ENCODE results near the gene HIGD1C. TPM values are rescaled to one million over a fixed set of nuclear protein-coding genes. Genes with fewer than 3 reads are reported as not detected.
"Not testable (repeated sequence)": the region's sequence is repeated elsewhere in the genome, so short reads cannot be mapped to it uniquely, and the experiment has no call there.

The HIGD1C gene
- total RNA-seq, 1 donor from 2014 or later: not detected

DNA sequence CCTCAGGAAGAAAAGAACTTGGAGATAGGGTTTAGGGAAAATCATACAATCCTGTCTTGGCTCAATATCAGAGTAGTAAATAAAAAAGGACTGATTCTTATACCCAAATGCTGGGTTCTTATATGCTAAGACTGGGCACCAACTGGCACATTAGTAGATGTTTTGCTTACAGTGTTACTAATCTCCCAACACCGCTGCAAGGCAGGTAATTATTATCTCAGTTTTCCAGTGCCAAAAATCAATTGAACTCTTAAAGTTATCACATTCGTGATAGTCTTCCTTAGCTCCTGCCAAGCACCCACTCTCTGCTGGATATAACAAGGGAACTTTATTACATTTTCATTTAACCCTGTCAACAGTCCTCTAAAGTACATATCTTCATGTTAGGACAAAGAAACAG lies 25.0 kb upstream of the HIGD1C start:
- Histone ChIP-seq H3K27ac (peak overlapping the region; percentile 91), H3K9me3 (no peaks in the 10 kb centered on the region), H3K4me1 (peaks cover 59% of the 10 kb centered on the region), H3K36me3 (peaks cover 0 to 20% of the 10 kb centered on the region in 2 donors), H3K27me3 (no peaks in the 10 kb centered on the region), H3K4me3 (peak overlapping the region; percentile 68 to 84)
- intact Hi-C loops (cut with DNase I): loop anchor here (10.0 kb wide), 1 partner anchor 57 kb away; no protein-coding TSS in a partner anchor
- no peak for TF ChIP-seq POLR2AphosphoS5 (IDR thresholded peaks at IDR 0.05; ENCODE audit: insufficient read depth in 1 of 2, low read depth in 1 of 2)
- no peak for TF ChIP-seq POLR2A (IDR thresholded peaks at IDR 0.05)
- TF ChIP-seq, protein P1, sequence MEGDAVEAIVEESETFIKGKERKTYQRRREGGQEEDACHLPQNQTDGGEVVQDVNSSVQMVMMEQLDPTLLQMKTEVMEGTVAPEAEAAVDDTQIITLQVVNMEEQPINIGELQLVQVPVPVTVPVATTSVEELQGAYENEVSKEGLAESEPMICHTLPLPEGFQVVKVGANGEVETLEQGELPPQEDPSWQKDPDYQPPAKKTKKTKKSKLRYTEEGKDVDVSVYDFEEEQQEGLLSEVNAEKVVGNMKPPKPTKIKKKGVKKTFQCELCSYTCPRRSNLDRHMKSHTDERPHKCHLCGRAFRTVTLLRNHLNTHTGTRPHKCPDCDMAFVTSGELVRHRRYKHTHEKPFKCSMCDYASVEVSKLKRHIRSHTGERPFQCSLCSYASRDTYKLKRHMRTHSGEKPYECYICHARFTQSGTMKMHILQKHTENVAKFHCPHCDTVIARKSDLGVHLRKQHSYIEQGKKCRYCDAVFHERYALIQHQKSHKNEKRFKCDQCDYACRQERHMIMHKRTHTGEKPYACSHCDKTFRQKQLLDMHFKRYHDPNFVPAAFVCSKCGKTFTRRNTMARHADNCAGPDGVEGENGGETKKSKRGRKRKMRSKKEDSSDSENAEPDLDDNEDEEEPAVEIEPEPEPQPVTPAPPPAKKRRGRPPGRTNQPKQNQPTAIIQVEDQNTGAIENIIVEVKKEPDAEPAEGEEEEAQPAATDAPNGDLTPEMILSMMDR (IDR thresholded peaks at IDR 0.05): no peak
- no peak for DNase-seq (ENCODE audit: extremely low spot score in 2 of 2)

DNA sequence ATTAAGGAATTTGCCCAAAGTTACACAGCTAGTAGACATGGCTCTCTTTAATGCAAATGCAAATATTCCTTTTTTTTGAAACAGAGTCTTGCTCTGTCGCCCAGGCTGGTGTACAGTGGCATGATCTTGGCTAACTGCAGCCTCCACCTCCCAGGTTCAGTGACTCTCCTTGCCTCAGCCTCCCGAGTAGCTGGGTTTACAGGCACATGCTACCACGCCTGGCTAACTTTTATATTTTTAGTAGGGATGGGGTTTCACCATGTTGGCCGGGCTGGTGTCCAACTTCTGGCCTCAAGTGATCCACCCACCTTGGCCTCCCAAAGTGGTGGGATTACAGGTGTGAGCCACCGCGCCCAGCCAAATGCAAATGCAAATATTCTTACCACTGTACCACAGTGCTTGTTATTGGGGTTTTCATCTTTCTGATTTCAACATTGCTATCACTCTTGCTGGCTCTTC lies 24.5 kb upstream of the HIGD1C start:
- TF ChIP-seq POLR2AphosphoS5 (IDR thresholded peaks at IDR 0.05; ENCODE audit: insufficient read depth in 1 of 2, low read depth in 1 of 2) (no peak), POLR2A (IDR thresholded peaks at IDR 0.05) (no peak)
- TF ChIP-seq, protein P1 (IDR thresholded peaks at IDR 0.05): no peak
- intact Hi-C loops (cut with DNase I): loop anchor here (10.0 kb wide), 1 partner anchor 57 kb away; no protein-coding TSS in a partner anchor
- peak overlapping the region; percentile 91 for H3K27ac ChIP-seq
- DNase-seq (ENCODE audit: extremely low spot score in 2 of 2): peak in 1 of 2 donors; percentile 32
- no peaks in the 10 kb centered on the region for H3K9me3 ChIP-seq
- H3K4me1 ChIP-seq: peaks cover 59% of the 10 kb centered on the region
- peak overlapping the region; percentile 68 to 84 for H3K4me3 ChIP-seq
- H3K27me3 ChIP-seq: no peaks in the 10 kb centered on the region
- peaks cover 0 to 20% of the 10 kb centered on the region in 2 donors for H3K36me3 ChIP-seq

DNA sequence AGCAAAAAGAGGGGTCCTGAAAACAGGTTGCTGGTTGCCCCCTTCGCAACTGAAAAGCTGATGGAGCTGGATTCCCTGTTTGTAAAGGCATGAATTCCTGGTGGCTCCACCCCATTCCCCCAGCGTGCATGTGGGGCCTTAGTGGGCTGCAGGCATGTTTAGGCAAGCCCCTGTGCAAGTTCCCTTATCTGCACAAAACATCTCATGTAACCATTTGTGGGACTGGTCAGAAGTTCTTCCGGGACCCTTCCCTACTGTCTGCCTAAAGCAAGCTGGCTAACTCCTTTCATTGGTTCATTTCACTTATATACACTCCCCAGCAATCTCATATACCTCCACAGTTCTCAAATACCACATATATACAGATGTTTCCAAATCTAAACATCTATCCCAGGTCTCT lies 24.0 kb upstream of the HIGD1C start:
- intact Hi-C loops (cut with DNase I): loop anchor here (10.0 kb wide), 1 partner anchor 56 kb away; no protein-coding TSS in a partner anchor
- Histone ChIP-seq H3K36me3 (peaks cover 0 to 20% of the 10 kb centered on the region in 2 donors), H3K4me3 (peak overlapping the region; percentile 68 to 84), H3K4me1 (peaks cover 60% of the 10 kb centered on the region), H3K9me3 (no peaks in the 10 kb centered on the region), H3K27ac (peak overlapping the region; percentile 91), H3K27me3 (no peaks in the 10 kb centered on the region)
- DNase-seq (ENCODE audit: extremely low spot score in 2 of 2): peak in 1 of 2 donors; percentile 67
- TF ChIP-seq POLR2AphosphoS5 (IDR thresholded peaks at IDR 0.05; ENCODE audit: insufficient read depth in 1 of 2, low read depth in 1 of 2) (no peak), POLR2A (IDR thresholded peaks at IDR 0.05) (no peak)
- TF ChIP-seq, protein P1 (IDR thresholded peaks at IDR 0.05): no peak

DNA sequence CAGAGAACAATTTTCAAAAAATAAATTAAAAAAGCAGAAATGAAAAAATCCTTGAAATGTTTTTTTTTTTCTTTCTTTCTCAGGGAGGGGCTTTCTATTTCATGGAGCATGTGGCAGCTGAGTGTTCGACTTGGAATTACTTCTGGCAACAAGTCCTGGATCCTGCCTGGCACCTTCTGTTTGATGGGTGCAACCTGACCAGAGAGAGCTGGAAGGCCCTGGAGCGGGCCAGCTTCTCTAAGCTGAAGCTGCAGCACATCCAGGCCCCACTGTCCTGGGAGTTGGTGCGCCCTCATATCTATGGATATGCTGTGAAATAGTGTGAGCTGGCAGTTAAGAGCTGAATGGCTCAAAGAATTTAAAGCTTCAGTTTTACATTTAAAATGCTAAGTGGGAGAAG lies 22.5 kb upstream of the HIGD1C start:
- Histone ChIP-seq H3K4me3 (no peak overlapping the region), H3K27ac (no peak overlapping the region), H3K4me1 (peaks cover 68% of the 10 kb centered on the region), H3K9me3 (no peaks in the 10 kb centered on the region), H3K36me3 (peaks cover 0 to 20% of the 10 kb centered on the region in 2 donors), H3K27me3 (no peaks in the 10 kb centered on the region)
- DNase-seq (ENCODE audit: extremely low spot score in 2 of 2): peak in 1 of 2 donors; percentile 81
- intact Hi-C loops (cut with DNase I): loop anchor here (10.0 kb wide), 1 partner anchor 55 kb away; no protein-coding TSS in a partner anchor
- TF ChIP-seq POLR2AphosphoS5 (IDR thresholded peaks at IDR 0.05; ENCODE audit: insufficient read depth in 1 of 2, low read depth in 1 of 2) (no peak), POLR2A (IDR thresholded peaks at IDR 0.05) (no peak)
- TF ChIP-seq, protein P1 (IDR thresholded peaks at IDR 0.05): no peak

DNA sequence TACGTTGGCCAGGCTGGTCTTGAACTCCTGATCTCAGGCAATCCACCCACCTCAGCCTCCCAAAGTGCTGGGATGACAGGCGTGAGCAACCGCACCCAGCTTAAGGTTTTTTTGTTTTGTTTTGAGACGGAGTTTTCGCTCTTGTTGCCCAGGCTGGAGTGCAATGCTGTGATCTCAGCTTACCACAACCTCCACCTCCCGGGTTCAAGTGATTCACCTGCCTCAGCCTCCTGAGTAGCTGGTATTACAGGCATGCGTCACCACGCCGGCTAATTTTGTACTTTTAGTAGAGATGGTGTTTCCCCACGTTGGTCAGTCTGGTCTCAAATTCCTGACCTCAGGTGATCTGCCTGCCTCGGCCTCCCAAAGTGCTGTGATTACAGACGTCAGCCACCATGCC lies 21.9 kb upstream of the HIGD1C start:
- Histone ChIP-seq H3K4me1 (peaks cover 74% of the 10 kb centered on the region), H3K36me3 (peaks cover 0 to 20% of the 10 kb centered on the region in 2 donors)
- H3K4me3 ChIP-seq; H3K9me3 ChIP-seq; intact Hi-C loops (cut with DNase I); H3K27ac ChIP-seq; H3K27me3 ChIP-seq: not testable (repeated sequence)
- peak in 1 of 2 donors; percentile 44 for DNase-seq (ENCODE audit: extremely low spot score in 2 of 2)
